ENCODE results near the gene GPC3. TPM values are rescaled to one million over a fixed set of nuclear protein-coding genes. Genes with fewer than 3 reads are reported as not detected.
"Not testable (repeated sequence)": the region's sequence is repeated elsewhere in the genome, so short reads cannot be mapped to it uniquely, and the experiment has no call there.

GPC3 gene
- total RNA-seq, 1 donor from 2014 or later = 0.26 TPM

DNA sequence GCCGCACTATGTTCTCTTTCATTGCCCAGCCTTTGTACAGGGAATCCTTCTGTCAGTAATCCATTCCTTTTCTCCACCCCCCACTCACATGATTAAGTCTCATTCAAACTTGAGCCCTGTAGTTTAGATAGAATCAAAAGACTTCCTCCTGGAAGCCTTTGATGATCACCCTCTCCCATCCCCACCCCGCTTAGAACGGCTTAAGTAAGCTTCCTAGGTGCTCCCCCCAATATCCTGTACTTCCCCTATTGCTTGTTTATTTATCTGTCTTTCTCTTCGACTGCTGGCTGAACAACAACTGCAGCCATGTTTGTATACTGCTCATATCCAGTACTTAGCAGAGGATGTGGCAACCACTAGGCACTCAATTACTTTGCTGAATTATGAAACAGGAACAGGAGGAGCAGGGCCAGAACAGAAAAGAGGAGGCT, 38.5 kb upstream of the GPC3 start:
- Histone ChIP-seq H3K4me3 (ENCODE audit: low read depth, low read length) (no peak overlapping the region), H3K36me3 (ENCODE audit: control insufficient read depth, insufficient read depth, low read length) (no peaks in the 10 kb centered on the region), H3K27me3 (ENCODE audit: control insufficient read depth, insufficient read depth, low read length) (no peaks in the 10 kb centered on the region)
- DNase-seq (ENCODE audit: low read depth) (no peak), FAIRE-seq (no peak)
- TF ChIP-seq, protein P1, sequence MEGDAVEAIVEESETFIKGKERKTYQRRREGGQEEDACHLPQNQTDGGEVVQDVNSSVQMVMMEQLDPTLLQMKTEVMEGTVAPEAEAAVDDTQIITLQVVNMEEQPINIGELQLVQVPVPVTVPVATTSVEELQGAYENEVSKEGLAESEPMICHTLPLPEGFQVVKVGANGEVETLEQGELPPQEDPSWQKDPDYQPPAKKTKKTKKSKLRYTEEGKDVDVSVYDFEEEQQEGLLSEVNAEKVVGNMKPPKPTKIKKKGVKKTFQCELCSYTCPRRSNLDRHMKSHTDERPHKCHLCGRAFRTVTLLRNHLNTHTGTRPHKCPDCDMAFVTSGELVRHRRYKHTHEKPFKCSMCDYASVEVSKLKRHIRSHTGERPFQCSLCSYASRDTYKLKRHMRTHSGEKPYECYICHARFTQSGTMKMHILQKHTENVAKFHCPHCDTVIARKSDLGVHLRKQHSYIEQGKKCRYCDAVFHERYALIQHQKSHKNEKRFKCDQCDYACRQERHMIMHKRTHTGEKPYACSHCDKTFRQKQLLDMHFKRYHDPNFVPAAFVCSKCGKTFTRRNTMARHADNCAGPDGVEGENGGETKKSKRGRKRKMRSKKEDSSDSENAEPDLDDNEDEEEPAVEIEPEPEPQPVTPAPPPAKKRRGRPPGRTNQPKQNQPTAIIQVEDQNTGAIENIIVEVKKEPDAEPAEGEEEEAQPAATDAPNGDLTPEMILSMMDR (IDR thresholded peaks at IDR 0.05; ENCODE audit: insufficient read depth, low read length, severe bottlenecking) = no peak

DNA sequence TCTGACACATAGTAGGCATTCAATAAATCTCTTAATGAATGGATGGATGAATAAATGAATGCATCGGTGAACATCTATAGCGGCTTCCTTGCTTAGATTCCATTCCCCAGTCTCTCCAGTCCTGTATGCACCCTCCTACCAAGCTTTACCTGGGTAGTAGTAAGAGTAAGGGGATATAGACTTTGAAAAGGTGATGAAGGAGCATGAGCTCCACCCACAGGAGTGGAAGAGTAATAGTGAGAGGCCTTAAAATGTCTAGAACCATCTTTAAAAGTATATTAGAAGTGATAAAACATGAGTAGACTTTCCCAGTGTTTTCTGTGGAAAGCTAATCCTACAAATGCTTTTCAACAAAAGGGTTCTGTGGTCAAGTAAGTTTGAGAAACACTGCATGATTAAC, 35.5 kb upstream of the GPC3 start:
- FAIRE-seq (no peak), DNase-seq (ENCODE audit: low read depth) (peak; percentile 26)
- Histone ChIP-seq H3K4me3 (ENCODE audit: low read depth, low read length) (no peak overlapping the region), H3K36me3 (ENCODE audit: control insufficient read depth, insufficient read depth, low read length) (no peaks in the 10 kb centered on the region), H3K27me3 (ENCODE audit: control insufficient read depth, insufficient read depth, low read length) (no peaks in the 10 kb centered on the region)
- TF ChIP-seq, protein P1 (IDR thresholded peaks at IDR 0.05; ENCODE audit: insufficient read depth, low read length, severe bottlenecking) = peak; percentile 17

DNA sequence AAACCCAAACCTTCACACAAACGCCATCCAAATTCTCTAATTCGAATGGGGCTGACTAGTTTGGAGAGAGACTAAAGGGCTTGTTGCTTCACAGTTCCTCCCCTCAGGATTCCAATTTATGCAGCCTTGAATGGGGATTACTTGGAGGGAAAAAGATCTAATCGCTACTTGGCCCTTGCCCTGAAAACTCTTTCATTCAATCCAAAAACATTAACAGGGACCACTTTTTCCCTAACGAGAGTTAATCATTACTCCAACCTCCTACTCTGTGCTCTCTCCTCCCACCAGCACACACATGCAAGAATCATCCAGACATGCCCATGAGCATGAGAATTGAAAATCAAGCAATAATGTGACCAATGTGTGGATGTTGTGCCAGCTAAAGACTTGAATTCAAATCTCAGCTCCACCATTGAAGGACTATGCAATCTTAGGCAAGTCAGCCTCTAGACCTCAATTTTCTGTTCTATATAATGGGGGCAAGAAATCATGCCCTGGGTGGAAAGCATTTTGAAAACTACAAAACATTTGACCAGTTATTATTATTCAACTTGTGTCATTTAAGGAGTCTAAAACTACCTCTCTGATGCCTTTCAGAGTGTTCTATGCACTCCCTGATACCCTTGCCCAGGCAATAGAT, 34.3 kb upstream of the GPC3 start:
- TF ChIP-seq, protein P1 (IDR thresholded peaks at IDR 0.05; ENCODE audit: insufficient read depth, low read length, severe bottlenecking) = no peak
- no peaks in the 10 kb centered on the region for H3K36me3 ChIP-seq (ENCODE audit: control insufficient read depth, insufficient read depth, low read length)
- no peaks in the 10 kb centered on the region for H3K27me3 ChIP-seq (ENCODE audit: control insufficient read depth, insufficient read depth, low read length)
- H3K4me3 ChIP-seq (ENCODE audit: low read depth, low read length) = no peak overlapping the region
- FAIRE-seq = no peak
- no peak for DNase-seq (ENCODE audit: low read depth)

DNA sequence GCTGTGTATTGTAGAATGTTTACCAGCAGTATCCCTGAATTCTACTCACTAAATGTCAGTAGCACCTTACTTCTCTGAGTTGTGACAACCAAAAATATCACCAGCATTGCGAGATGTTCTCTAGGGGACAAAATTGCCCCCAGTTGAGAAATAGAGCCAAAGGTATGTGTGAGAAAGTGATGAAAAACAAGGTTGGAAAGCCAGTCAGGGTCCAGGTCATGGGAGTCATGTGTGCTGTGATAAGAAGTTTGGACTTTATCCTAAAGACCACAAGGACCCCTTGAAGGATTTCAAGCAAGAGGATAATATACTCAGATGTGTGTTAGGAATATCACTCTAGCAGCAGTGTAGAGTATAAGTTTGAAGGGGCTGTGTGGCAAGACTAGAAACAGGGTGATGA, 30.9 kb upstream of the GPC3 start:
- DNase-seq (ENCODE audit: low read depth); H3K4me3 ChIP-seq (ENCODE audit: low read depth, low read length); FAIRE-seq; H3K27me3 ChIP-seq (ENCODE audit: control insufficient read depth, insufficient read depth, low read length); H3K36me3 ChIP-seq (ENCODE audit: control insufficient read depth, insufficient read depth, low read length): not testable (repeated sequence)

DNA sequence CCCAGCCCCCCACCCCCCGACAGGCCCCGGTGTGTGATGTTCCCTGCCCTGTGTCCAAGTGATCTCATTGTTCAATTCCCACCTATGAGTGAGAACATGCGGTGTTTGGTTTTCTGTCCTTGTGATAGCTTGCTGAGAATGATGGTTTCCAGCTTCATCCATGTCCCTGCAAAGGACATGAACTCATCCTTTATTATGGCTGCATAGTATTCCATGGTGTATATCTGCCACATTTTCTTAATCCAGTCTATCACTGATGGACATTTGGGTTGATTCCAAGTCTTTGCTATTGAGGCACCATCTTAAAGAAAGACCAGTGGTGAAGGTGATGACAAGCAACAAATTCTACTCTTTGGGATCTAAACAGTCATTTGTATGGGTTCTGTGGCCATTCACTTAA, 30.1 kb upstream of the GPC3 start:
- FAIRE-seq; H3K36me3 ChIP-seq (ENCODE audit: control insufficient read depth, insufficient read depth, low read length); H3K27me3 ChIP-seq (ENCODE audit: control insufficient read depth, insufficient read depth, low read length); DNase-seq (ENCODE audit: low read depth); H3K4me3 ChIP-seq (ENCODE audit: low read depth, low read length): not testable (repeated sequence)

DNA sequence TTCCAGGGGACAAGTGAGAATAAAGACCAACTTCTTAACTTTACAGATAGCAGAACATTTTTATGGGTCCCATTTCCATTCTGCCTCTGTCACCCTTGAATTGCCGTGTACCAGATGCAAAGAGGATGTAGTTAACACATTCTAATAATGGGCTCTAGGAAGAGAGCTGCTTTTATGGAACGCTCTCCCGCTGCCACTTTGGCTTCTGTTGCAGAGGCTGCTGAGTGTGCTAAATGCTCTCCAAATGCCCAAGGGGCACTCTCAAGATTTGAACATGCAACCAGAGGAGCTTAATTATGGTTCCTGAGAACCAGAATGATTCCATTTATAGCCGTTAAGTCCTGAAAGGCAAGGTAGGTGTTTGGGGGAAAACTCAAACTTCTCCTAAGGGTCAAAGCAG, 28.1 kb upstream of the GPC3 start:
- no peak for DNase-seq (ENCODE audit: low read depth)
- no peak overlapping the region for H3K4me3 ChIP-seq (ENCODE audit: low read depth, low read length)
- TF ChIP-seq, protein P1 (IDR thresholded peaks at IDR 0.05; ENCODE audit: insufficient read depth, low read length, severe bottlenecking) = no peak
- H3K36me3 ChIP-seq (ENCODE audit: control insufficient read depth, insufficient read depth, low read length) = no peaks in the 10 kb centered on the region
- no peak for FAIRE-seq
- H3K27me3 ChIP-seq (ENCODE audit: control insufficient read depth, insufficient read depth, low read length) = no peaks in the 10 kb centered on the region

DNA sequence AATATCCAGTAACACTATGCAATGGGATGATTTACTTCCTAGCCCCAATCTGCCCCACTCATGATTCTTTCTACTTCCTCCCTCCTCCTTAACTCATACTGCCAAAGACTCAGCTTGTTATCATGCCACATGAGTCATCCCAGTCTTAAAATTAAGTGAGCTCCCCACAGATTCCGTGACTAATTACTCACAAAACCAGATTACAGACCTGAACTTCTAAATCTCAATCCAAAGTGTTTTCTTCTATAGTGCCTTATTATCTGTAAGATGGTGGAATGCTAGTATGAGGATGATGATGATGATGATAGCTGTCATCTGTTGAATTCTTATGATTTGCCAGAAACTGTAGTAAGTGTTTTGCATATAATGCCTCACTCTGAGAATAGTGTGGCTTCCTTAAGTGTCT, 27.7 kb upstream of the GPC3 start:
- Histone ChIP-seq H3K4me3 (ENCODE audit: low read depth, low read length) (no peak overlapping the region), H3K36me3 (ENCODE audit: control insufficient read depth, insufficient read depth, low read length) (no peaks in the 10 kb centered on the region), H3K27me3 (ENCODE audit: control insufficient read depth, insufficient read depth, low read length) (no peaks in the 10 kb centered on the region)
- TF ChIP-seq, protein P1 (IDR thresholded peaks at IDR 0.05; ENCODE audit: insufficient read depth, low read length, severe bottlenecking) = no peak
- FAIRE-seq (no peak), DNase-seq (ENCODE audit: low read depth) (peak; percentile 80)

Measured in bronchial epithelial cell (primary cell).